Activated naive CD4-positive, alpha-beta T cell treated with anti-CD3 and anti-CD28 coated beads, Interleukin-2, amount 10 ng/mL, durations not matched to agents 7 days and 5 days (primary cell): ENCODE results near the gene ISX.

ENCODE experiments used
- CTCF ChIA-PET: fragments of 350-600 bp; sonication (Branson Sonifier 250); formaldehyde crosslinking; loops from one replicate; lab custom pipeline; 2021; ENCODE audit warnings: antibody characterized with exemption; lab: Charles Lee
- DNase-seq: peaks from one replicate; pipeline ENCODE4 v3.0.0-alpha.2; 2020
- H3K27ac Mint-ChIP-seq: one replicate; pipeline ENCODE4 v1.8.0; 2021; ENCODE audit warnings: mild to moderate bottlenecking, moderate library complexity, mixed read lengths
- H3K27me3 Mint-ChIP-seq: one replicate; pipeline ENCODE4 v1.8.0; 2021; ENCODE audit warnings: mild to moderate bottlenecking, mixed read lengths
- H3K36me3 Mint-ChIP-seq: one replicate; pipeline ENCODE4 v1.8.0; 2021; ENCODE audit warnings: mixed read lengths
- H3K4me1 Mint-ChIP-seq: one replicate; pipeline ENCODE4 v1.8.0; 2021; ENCODE audit warnings: mixed read lengths
- H3K4me3 Mint-ChIP-seq: one replicate; pipeline ENCODE4 v1.8.0; 2021; ENCODE audit warnings: mild to moderate bottlenecking, moderate library complexity, mixed read lengths
- H3K9me3 Mint-ChIP-seq: one replicate; pipeline ENCODE4 v1.8.0; 2021; ENCODE audit warnings: mixed read lengths

The ISX gene

DNA sequence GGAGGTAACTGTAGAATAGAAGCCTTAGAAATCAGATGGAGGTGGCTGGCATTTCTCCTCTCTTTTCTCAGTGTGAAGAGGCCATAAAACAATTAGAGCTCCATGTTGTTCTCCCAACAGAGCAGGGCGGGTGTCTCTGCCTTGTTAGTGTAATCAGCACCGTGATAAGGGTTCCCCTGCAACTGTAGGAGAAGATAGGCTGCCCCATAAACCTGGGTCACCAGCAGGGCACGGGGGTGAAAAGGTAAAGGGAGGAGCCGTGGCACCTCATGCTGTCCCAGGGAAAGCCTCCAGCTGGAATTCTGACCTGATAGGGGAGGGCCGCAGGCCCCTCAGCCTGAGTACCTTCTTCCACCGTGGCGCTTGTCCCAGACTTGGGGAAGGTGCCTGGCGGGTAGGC lies 68.7 kb downstream of the ISX start:
- CTCF ChIA-PET = no interaction called here
- Mint-ChIP-seq H3K27ac (no peak overlapping the region), H3K27me3 (peaks cover 28% of the 10 kb centered on the region), H3K9me3 (no peaks in the 10 kb centered on the region), H3K4me1 (peaks cover 5% of the 10 kb centered on the region), H3K36me3 (no peaks in the 10 kb centered on the region), H3K4me3 (no peak overlapping the region)
- no peak for DNase-seq

DNA sequence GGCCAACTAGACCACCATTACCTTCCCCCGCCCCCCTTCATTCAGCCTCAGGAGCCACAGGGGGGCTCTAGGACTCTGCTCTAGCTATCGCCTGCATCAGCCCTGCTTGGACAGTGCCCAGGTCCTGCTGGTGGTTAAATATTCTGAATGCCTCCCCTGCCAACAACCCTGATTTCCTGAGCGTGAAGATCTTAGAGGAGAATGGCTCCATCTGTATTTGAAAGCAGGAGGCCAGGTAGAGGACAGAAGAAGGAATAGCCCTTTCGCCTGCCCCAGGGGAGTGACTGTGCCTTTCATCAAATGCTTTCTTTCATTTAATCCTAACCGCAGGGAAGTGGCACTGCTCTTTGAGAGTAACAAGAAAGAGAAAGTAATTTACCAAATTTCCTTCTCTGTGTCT lies 69.2 kb downstream of the ISX start:
- Mint-ChIP-seq H3K4me3 (no peak overlapping the region), H3K4me1 (peaks cover 5% of the 10 kb centered on the region), H3K9me3 (no peaks in the 10 kb centered on the region), H3K27me3 (peaks cover 28% of the 10 kb centered on the region), H3K36me3 (no peaks in the 10 kb centered on the region), H3K27ac (no peak overlapping the region)
- CTCF ChIA-PET = no interaction called here
- no peak for DNase-seq
